Common myeloid progenitor, CD34-positive (primary cell): Measurements from ENCODE around the gene KNDC1.

ENCODE experiments used
- CTCF ChIA-PET: fragments of 350-600 bp; sonication (Branson Sonifier 250); formaldehyde crosslinking; loops from one replicate; lab custom pipeline; 2021; ENCODE audit warnings: antibody characterized with exemption; lab: Charles Lee
- POLR2A ChIA-PET: fragments of 350-600 bp; sonication (Branson Sonifier 250); formaldehyde crosslinking; loops from one replicate; lab custom pipeline; 2021; ENCODE audit warnings: antibody characterized with exemption; lab: Charles Lee
- DNase-seq, 3 donors: peaks; one replicate each; pipeline versions ENCODE4 v3.0.0 to v3.0.0-alpha.2; 2013
- H3K27ac ChIP-seq, 2 experiments: 1 replicate in 1 of 2; 2 replicates in 1 of 2; pipeline ENCODE4 v1.7.0; 2013; ENCODE audit warnings: inconsistent platforms in 2 of 2, low read length in 2 of 2, mild to moderate bottlenecking in 2 of 2, low read depth in 1 of 2, moderate library complexity in 1 of 2; ENCODE audit not compliant: severe bottlenecking in 2 of 2, insufficient read depth in 1 of 2, poor library complexity in 1 of 2
- H3K27me3 ChIP-seq, 5 experiments: replicated peaks in 2 of 5; 1 replicate in 3 of 5; 2 replicates in 2 of 5; pipeline versions ENCODE4 v1.6.1 to v1.7.0; 2013; ENCODE audit warnings: low read length in 4 of 5, mild to moderate bottlenecking in 2 of 5, moderate library complexity in 2 of 5, inconsistent platforms in 1 of 5; ENCODE audit not compliant: insufficient read depth in 5 of 5, control insufficient read depth in 4 of 5
- H3K36me3 ChIP-seq, 4 experiments: 1 replicate in 2 of 4; 2 replicates in 2 of 4; pipeline versions ENCODE4 v1.6.1 to v1.7.0; 2013; ENCODE audit warnings: low read length in 3 of 4, control low read depth in 1 of 4, mild to moderate bottlenecking in 1 of 4; ENCODE audit not compliant: control insufficient read depth in 4 of 4, insufficient read depth in 4 of 4
- H3K4me1 ChIP-seq, 4 experiments: 1 replicate in 3 of 4; 2 replicates in 1 of 4; pipeline versions ENCODE4 v1.6.1 to v1.7.1; 2013; ENCODE audit warnings: low read length in 3 of 4, mild to moderate bottlenecking in 3 of 4, control low read depth in 1 of 4, inconsistent platforms in 1 of 4, moderate library complexity in 1 of 4; ENCODE audit not compliant: control insufficient read depth in 4 of 4, insufficient read depth in 4 of 4; ENCODE audit errors: control extremely low read depth in 1 of 4
- H3K4me3 ChIP-seq, 7 experiments: 1 replicate in 4 of 7; 2 replicates in 3 of 7; pipeline versions ENCODE4 v1.5.1 to v1.7.0; 2013; ENCODE audit warnings: mild to moderate bottlenecking in 7 of 7, low read length in 6 of 7, moderate library complexity in 6 of 7, inconsistent platforms in 2 of 7, low read depth in 2 of 7, control low read depth in 1 of 7; ENCODE audit not compliant: insufficient read depth in 4 of 7, control insufficient read depth in 1 of 7; ENCODE audit errors: extremely low read depth in 1 of 7
- H3K9me3 ChIP-seq, 5 experiments: 1 replicate in 4 of 5; 2 replicates in 1 of 5; pipeline versions ENCODE4 v1.6.1 to v1.7.1; 2013; ENCODE audit warnings: low read length in 4 of 5, mild to moderate bottlenecking in 2 of 5, inconsistent platforms in 1 of 5, low read depth in 1 of 5, moderate library complexity in 1 of 5; ENCODE audit not compliant: control insufficient read depth in 4 of 5, insufficient read depth in 2 of 5; ENCODE audit errors: control extremely low read depth in 1 of 5
- WGBS: methylation state at CpG from one replicate; pipeline ENCODE4 v1.1.5; 2013; ENCODE audit not compliant: insufficient coverage; 5-methylcytosine and 5-hydroxymethylcytosine counted together

KNDC1 gene

DNA sequence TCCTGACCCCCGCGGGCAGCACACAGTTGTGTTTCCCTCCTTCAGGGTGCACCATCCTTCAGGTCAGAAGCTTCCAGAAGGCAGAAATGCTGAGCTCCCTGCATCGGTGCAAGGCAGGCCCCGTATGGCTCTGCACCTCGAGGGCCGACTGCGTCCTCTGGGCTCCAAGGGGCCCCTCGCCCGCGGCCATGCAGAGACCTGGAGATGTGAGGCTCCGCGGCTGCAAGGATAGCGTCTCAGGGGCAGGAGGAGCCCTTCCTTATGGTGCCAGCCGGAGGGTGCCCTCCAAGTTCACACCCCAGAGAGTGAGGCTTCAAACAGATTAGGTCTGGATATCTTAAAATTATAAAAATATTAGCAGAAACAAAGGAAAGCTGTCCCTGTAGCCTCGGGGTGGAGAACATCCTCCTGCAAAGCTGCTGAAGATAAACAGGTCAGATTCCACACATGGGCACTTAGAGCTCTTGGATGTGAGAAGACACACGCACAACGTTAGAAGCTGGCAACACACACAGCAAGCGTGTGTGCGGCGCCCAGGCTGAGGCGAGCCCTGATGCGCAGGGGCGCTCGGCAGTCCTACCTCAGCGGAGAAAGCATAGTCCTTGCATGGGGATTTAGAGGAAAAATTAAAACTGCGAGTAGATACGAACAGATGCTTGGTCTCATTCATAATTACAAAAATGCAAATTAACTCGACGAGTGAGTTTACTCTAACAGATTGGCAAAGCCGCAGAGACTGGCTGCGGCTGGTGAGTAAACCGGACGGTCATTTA, 20.4 kb downstream of the KNDC1 start:
- Histone ChIP-seq H3K27me3 (peaks cover 0 to 10% (median 0%) of the 10 kb centered on the region in 5 experiments), H3K9me3 (peaks cover 0 to 9% (median 2%) of the 10 kb centered on the region in 5 experiments), H3K4me1 (no peaks in the 10 kb centered on the region), H3K36me3 (no peaks in the 10 kb centered on the region), H3K27ac (no peak overlapping the region), H3K4me3 (no peak overlapping the region)
- no peak for DNase-seq
- ChIA-PET POLR2A (interaction anchor here (0.8 kb wide), 1 partner anchor 12 kb away, joined by 3 read pairs; no protein-coding TSS in a partner anchor), CTCF (no interaction called here)
- 96% methylated on average over 31 of the region's 33 CpGs for WGBS

DNA sequence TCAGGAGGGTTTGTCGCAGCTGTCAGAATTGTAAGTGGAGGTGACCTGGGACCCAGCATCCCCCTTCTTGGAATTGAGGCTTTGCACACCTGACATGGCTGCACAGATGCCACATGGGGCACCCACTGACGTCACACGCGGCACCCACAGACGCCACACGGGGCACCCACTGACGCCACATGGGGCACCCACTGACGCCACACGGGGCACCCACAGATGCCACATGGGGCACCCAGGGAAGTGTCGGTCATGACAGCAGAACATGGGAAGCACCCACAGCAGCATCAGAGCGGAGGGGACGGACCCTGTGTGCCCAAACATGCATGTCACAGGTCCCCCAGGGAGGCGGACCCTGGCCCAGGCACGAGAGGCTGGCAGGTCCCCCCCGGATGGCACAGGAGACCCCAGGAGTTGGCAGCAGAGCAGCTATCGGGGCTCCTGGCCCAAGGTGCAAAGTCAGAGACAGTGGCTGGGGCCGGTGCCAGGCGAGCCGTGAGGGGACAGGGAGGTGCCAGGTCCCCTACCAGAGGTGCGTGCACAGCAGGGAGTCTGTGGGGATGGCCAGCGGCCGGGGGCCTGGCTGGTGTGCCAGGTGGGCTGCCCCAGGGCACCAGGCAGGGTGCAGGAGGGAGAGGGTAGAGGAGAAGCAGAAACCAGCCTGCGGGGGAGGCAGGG, 21.1 kb downstream of the KNDC1 start:
- ChIA-PET CTCF (no interaction called here), POLR2A (no interaction called here)
- Histone ChIP-seq H3K27ac (no peak overlapping the region), H3K9me3 (peaks cover 0 to 9% (median 2%) of the 10 kb centered on the region in 5 experiments), H3K4me3 (no peak overlapping the region), H3K36me3 (no peaks in the 10 kb centered on the region), H3K4me1 (no peaks in the 10 kb centered on the region), H3K27me3 (peaks cover 0 to 10% (median 0%) of the 10 kb centered on the region in 5 experiments)
- WGBS: 96% methylated on average over 23 of the region's 23 CpGs
- no peak for DNase-seq

DNA sequence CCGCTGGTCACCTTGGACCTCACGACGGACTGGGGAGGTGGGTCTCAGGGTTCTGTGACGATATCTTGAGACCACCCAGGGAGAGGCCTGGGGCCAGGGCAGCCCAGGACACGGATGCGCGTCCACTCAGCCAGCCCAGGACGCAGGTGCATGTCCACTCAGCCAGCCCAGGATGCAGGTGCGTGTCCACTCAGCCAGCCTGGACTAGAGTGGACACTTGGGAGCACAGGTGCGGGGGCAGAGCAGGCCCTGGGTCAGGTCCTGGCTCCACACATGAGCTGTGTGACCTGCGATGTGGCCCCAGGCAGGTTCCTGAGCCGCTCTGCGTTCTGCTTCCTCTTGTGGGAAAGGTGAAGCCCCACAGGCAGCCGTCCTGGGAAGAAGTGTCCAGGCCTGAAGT, 22.2 kb downstream of the KNDC1 start:
- Histone ChIP-seq H3K4me3 (no peak overlapping the region), H3K27me3 (peaks cover 0 to 6% (median 0%) of the 10 kb centered on the region in 5 experiments), H3K27ac (no peak overlapping the region), H3K4me1 (no peaks in the 10 kb centered on the region), H3K9me3 (peaks cover 0 to 8% (median 2%) of the 10 kb centered on the region in 5 experiments), H3K36me3 (no peaks in the 10 kb centered on the region)
- POLR2A ChIA-PET: no interaction called here
- CTCF ChIA-PET: no interaction called here
- 88% methylated on average over 13 of the region's 14 CpGs for WGBS
- DNase-seq: no peak

- DNase-seq: no peak
- Histone ChIP-seq H3K4me3 (no peak overlapping the region), H3K27ac (no peak overlapping the region), H3K4me1 (no peaks in the 10 kb centered on the region), H3K27me3 (peaks cover 0 to 6% (median 0%) of the 10 kb centered on the region in 5 experiments), H3K9me3 (peaks cover 0 to under 1% (median 0%) of the 10 kb centered on the region in 5 experiments), H3K36me3 (no peaks in the 10 kb centered on the region)
- 94% methylated on average over 58 of the region's 66 CpGs for WGBS
- CTCF ChIA-PET: no interaction called here
- POLR2A ChIA-PET: no interaction called here
Observed at GRCh38 chr10:133182791-133183645, 23.0 kb downstream of the KNDC1 start.

DNA sequence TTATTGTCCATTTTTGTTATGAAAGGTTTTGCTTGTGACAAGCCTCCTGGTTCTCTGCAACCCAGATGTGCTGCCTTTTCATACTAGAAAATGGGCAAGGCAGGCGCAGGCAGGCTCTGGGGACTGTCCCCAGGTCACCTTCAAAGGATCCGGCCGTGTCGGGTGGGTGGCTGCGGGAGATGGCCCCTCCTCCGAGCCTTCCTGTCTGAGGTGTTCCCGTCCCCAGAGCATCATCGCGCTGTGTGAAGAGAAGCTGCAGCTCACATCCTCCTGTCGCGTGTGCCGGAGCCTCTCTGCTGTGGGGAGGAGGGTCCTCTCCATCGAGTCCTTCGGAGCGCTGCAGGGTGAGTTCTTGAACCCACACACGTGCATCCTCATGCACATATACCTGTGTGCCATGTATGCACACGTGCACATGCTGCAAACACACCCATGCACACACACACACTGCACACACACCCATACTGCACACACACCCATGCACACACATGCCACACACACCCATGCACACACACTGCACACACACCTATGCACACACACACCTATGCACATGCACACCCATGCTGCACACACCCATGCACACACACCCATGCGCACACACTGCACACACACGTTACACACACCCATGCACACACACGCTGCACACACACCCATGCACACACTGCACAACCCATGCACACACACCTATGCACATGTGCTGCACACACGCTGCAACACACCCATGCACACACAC, 23.8 kb downstream of the KNDC1 start:
- CTCF ChIA-PET: no interaction called here
- Histone ChIP-seq H3K27me3 (peaks cover 0 to 6% (median 0%) of the 10 kb centered on the region in 5 experiments), H3K9me3 (no peaks in the 10 kb centered on the region), H3K4me1 (no peaks in the 10 kb centered on the region), H3K4me3 (no peak overlapping the region), H3K36me3 (no peaks in the 10 kb centered on the region), H3K27ac (no peak overlapping the region)
- POLR2A ChIA-PET: no interaction called here
- 91% methylated on average over 13 of the region's 21 CpGs for WGBS
- DNase-seq: no peak

DNA sequence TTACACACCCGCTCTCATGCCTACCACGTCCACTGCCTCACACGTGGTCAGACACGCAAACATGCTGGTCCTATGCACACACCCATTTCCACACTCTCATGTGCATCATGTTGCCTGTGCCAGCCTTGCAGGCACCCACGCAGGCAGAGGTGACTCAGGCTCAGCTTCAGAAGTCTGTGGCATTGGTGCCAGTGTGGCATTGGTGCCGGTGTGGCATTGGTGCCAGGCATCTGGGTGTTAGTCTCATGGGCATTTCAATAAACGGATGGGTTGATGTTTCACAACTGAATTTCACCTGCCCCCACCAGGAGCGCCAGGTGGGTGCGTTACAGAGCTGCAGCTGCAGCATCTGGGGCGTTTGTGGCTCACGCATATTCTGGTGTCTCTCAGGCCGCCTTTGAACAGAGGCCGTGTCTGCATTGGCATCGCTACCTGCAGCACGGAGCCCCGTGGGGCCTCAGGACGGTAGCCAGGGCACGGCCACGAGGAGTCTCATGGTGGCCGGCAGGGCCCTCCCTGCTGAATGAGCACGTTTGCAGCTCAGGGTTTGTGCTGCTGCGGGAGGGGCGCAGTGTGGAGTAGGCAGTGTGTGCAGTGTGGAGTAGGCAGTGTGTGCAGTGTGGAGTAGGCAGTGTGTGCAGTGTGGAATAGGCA, 24.7 kb downstream of the KNDC1 start:
- CTCF ChIA-PET: no interaction called here
- POLR2A ChIA-PET: no interaction called here
- H3K4me3 ChIP-seq: no peak overlapping the region
- 94% methylated on average over 16 of the region's 23 CpGs for WGBS
- no peaks in the 10 kb centered on the region for H3K4me1 ChIP-seq
- peaks cover 0 to 6% (median 0%) of the 10 kb centered on the region in 5 experiments for H3K27me3 ChIP-seq
- no peaks in the 10 kb centered on the region for H3K9me3 ChIP-seq
- H3K27ac ChIP-seq: no peak overlapping the region
- H3K36me3 ChIP-seq: no peaks in the 10 kb centered on the region
- DNase-seq: no peak
